ENCODE measurements around the gene PSME4.

DNA sequence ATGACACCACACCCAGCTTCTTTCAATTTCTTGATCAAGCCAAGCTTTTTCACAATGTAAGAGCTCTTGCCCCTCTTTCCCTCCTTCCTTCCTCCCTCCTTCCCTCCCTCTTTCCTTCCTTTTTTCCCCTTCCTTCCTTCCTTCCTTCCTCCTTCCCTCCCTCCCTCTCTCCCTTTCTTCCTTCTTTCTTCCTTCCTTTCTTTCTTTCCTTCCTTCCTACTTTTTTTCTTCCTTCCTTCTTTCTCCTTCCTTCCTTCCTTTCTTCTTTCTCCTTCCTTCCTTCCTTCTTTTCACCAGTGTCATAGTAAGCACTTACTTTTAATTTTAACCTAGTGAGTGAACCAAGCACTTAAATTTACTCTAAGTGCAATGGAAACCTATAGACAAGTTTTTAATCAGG lies 21.2 kb upstream of the PSME4 start:
- TF ChIP-seq, protein P1, sequence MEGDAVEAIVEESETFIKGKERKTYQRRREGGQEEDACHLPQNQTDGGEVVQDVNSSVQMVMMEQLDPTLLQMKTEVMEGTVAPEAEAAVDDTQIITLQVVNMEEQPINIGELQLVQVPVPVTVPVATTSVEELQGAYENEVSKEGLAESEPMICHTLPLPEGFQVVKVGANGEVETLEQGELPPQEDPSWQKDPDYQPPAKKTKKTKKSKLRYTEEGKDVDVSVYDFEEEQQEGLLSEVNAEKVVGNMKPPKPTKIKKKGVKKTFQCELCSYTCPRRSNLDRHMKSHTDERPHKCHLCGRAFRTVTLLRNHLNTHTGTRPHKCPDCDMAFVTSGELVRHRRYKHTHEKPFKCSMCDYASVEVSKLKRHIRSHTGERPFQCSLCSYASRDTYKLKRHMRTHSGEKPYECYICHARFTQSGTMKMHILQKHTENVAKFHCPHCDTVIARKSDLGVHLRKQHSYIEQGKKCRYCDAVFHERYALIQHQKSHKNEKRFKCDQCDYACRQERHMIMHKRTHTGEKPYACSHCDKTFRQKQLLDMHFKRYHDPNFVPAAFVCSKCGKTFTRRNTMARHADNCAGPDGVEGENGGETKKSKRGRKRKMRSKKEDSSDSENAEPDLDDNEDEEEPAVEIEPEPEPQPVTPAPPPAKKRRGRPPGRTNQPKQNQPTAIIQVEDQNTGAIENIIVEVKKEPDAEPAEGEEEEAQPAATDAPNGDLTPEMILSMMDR (IDR thresholded peaks at IDR 0.05) = no peak
- no peak for TF ChIP-seq SIN3A (IDR thresholded peaks at IDR 0.05; ENCODE audit: borderline replicate concordance, insufficient read depth, low read depth, low read length)
